Measurements from ENCODE around the gene MYBL2.

DNA sequence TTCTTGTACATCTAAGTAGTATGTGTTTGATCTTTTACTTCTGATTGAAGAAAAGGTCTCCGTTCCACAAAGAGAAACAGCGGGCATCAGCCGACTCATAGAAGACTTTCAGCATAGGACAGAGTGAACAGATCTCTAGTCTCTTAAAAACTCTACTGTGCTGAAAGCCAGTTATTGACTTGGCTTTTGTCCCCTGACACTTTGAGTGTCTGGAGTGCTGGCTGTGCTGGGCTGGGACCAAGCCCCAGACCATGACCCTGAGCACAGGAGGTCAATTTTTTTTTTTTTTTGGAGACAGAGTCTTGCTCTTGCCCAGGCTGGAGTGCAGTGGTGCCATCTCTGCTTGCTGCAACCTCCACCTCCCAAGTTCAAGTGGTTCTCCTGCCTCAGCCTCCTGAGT lies 27.8 kb downstream of the MYBL2 start:
- TF ChIP-seq, protein P1, sequence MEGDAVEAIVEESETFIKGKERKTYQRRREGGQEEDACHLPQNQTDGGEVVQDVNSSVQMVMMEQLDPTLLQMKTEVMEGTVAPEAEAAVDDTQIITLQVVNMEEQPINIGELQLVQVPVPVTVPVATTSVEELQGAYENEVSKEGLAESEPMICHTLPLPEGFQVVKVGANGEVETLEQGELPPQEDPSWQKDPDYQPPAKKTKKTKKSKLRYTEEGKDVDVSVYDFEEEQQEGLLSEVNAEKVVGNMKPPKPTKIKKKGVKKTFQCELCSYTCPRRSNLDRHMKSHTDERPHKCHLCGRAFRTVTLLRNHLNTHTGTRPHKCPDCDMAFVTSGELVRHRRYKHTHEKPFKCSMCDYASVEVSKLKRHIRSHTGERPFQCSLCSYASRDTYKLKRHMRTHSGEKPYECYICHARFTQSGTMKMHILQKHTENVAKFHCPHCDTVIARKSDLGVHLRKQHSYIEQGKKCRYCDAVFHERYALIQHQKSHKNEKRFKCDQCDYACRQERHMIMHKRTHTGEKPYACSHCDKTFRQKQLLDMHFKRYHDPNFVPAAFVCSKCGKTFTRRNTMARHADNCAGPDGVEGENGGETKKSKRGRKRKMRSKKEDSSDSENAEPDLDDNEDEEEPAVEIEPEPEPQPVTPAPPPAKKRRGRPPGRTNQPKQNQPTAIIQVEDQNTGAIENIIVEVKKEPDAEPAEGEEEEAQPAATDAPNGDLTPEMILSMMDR (conservative IDR thresholded peaks at IDR 0.05; ENCODE audit: low read depth, low read length): no peak
- TF ChIP-seq EZH2 (IDR thresholded peaks at IDR 0.05; ENCODE audit: low read length, unreplicated experiment) (no peak), EZH2phosphoT487 (IDR thresholded peaks at IDR 0.05; ENCODE audit: borderline replicate concordance, low read length) (no peak)

Measured in PC-3 (cell line).